Mucosa of rectum (tissue), 2 donors: Measurements from ENCODE around the gene TTLL12.
A peak's percentile ranks its signal among the peaks of the same experiment; 100 is the strongest.

Experiments
- H3K27ac ChIP-seq, 2 donors: one replicate each; pipeline ENCODE4 v1.7.0; 2013; ENCODE audit warnings: inconsistent platforms in 2 of 2, low read depth in 2 of 2, low read length in 2 of 2
- H3K27me3 ChIP-seq, 2 donors: one replicate each; pipeline ENCODE4 v1.7.0; 2013; ENCODE audit warnings: low read length in 2 of 2; ENCODE audit not compliant: control insufficient read depth in 2 of 2, insufficient read depth in 2 of 2
- H3K36me3 ChIP-seq, 2 donors: one replicate each; pipeline ENCODE4 v1.7.0; 2013; ENCODE audit warnings: low read length in 2 of 2; ENCODE audit not compliant: control insufficient read depth in 2 of 2, insufficient read depth in 2 of 2
- H3K4me1 ChIP-seq, 2 donors: one replicate each; pipeline ENCODE4 v1.7.0; 2013; ENCODE audit warnings: low read length in 2 of 2, mild to moderate bottlenecking in 1 of 2; ENCODE audit not compliant: control insufficient read depth in 2 of 2, insufficient read depth in 2 of 2
- H3K4me3 ChIP-seq, 2 donors: one replicate each; pipeline ENCODE4 v1.7.0; 2013; ENCODE audit warnings: low read length in 2 of 2
- H3K9ac ChIP-seq, 2 donors: one replicate each; pipeline ENCODE4 v1.7.0; 2013; ENCODE audit warnings: low read length in 2 of 2, low read depth in 1 of 2, mild to moderate bottlenecking in 1 of 2
- H3K9me3 ChIP-seq, 2 donors: one replicate each; pipeline ENCODE4 v1.7.0; 2013; ENCODE audit warnings: low read length in 2 of 2; ENCODE audit not compliant: control insufficient read depth in 2 of 2
- donor health status: healthy.
- donor health status: Normal muscosa, but diverticular disease.

The TTLL12 gene

DNA sequence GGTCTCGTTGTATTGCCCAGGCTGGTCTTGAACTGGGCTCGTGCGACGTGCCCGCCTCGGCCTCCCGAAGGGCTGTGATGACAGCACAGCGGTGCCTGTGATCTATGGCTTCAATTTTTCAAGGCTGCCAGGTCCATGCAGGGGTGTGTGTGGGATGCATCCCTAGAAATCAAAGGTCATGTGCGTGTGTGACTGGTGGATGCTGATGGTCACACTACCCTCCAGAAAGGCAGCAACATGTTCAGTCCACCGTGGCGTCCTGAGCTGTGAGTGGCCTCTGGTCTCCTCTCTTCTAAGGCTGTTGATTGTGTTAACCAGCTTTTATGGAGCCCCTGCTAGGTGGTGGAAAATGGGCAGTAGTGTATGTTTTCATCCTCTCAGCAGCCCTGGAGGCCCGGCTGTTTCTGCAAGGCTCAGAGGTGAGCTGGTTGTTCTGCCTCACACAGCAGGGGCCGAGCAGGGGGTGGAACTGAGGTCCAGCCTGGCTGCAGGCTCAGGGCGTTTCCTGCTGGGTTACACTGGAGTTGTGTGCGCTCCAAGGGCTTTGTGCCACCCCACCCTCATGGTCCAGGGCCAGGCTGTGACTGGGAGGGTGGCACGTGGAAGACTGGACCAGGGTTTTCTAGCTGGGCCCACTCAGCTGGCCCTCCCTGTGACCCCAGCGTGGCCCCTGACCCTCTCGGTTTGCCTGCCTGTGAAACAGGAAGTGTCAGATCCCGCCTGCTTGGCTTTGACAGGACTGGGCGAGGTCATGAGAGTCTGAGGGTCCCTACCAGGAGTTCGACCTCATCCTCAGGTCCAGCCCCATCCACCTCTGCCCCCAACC is 68.7 kb downstream of the TTLL12 start:
- Histone ChIP-seq H3K27me3 (peaks cover 0 to 3% of the 10 kb centered on the region in 2 donors), H3K9me3 (no peaks in the 10 kb centered on the region), H3K9ac (peak overlapping the region in 1 of 2 donors; percentile 42), H3K4me3 (peak overlapping the region in 1 of 2 donors; percentile 8), H3K27ac (peak overlapping the region; percentile 78 to 82), H3K4me1 (peaks cover 35 to 69% of the 10 kb centered on the region in 2 donors), H3K36me3 (no peaks in the 10 kb centered on the region)

DNA sequence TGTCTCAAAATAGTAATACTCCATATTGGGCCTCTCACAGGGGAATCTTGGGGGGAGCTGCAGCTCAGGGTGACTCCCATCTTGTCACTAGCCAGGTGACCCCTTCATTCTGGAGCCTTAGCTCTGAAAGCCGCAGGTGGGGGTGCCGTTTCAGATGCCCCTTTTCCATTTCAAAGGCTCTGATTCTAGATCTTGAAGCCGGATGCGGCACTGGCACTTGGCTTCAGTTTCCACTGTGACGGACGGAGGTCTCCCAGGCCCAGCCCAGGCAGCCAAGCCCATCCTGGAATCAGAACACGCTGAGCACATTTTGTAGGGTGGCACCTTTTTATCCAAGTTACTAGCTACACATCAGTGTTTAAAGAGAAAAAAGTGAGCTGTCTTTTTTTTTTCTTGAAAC is 70.0 kb downstream of the TTLL12 start:
- no peak overlapping the region for H3K27ac ChIP-seq
- H3K4me3 ChIP-seq = no peak overlapping the region
- no peaks in the 10 kb centered on the region for H3K9me3 ChIP-seq
- no peak overlapping the region for H3K9ac ChIP-seq
- H3K27me3 ChIP-seq = peaks cover 2 to 3% of the 10 kb centered on the region in 2 donors
- H3K4me1 ChIP-seq = peaks cover 29 to 57% of the 10 kb centered on the region in 2 donors
- H3K36me3 ChIP-seq = no peaks in the 10 kb centered on the region
